Heart right ventricle (tissue), 16 donors: ENCODE data around the gene RCBTB2. TPM values are rescaled to one million over a fixed set of nuclear protein-coding genes. Genes with fewer than 3 reads are reported as not detected.

Source experiments
- ATAC-seq, 8 donors: fragments of 200-7000 bp; cut with Tn5 transposase; one replicate each; pipeline ENCODE4 v1.9.1; 2020; ENCODE audit warnings: mild to moderate bottlenecking in 8 of 8, moderate library complexity in 8 of 8, moderate number of reproducible peaks in 1 of 8
- DNase-seq, 2 donors: peaks; one replicate each; pipeline ENCODE4 v3.0.0-alpha.2; 2020
- H3K27ac ChIP-seq, 10 donors: fragments of 200-600 bp; sonication (generic) in 2 of 10; one replicate each; pipeline versions ENCODE4 v1.5.0 to v1.8.0; 2020 to 2022; ENCODE audit warnings: mild to moderate bottlenecking in 3 of 10
- H3K27me3 ChIP-seq, 7 donors: fragments of 200-600 bp; one replicate each; pipeline ENCODE4 v1.8.0; 2021 to 2022; ENCODE audit warnings: mild to moderate bottlenecking in 2 of 7
- H3K36me3 ChIP-seq, 9 donors: fragments of 200-600 bp; sonication (generic) in 1 of 9; one replicate each; pipeline versions ENCODE4 v1.5.0 to v1.8.0; 2020 to 2022; ENCODE audit warnings: mild to moderate bottlenecking in 2 of 9
- H3K4me1 ChIP-seq, 9 donors: fragments of 200-600 bp; sonication (generic) in 1 of 9; one replicate each; pipeline versions ENCODE4 v1.5.0 to v1.8.0; 2020 to 2022; ENCODE audit warnings: mild to moderate bottlenecking in 4 of 9
- H3K4me3 ChIP-seq, 10 donors: fragments of 200-600 bp; sonication (generic) in 2 of 10; one replicate each; pipeline versions ENCODE4 v1.5.0 to v1.8.0; 2020 to 2022; ENCODE audit warnings: mild to moderate bottlenecking in 7 of 10, moderate library complexity in 2 of 10
- H3K9me3 ChIP-seq, 11 donors: fragments of 200-600 bp in 10 of 11; sonication (generic) in 2 of 11; one replicate each; pipeline versions ENCODE4 v1.5.0 to v1.8.0; 2013 to 2022; ENCODE audit warnings: mild to moderate bottlenecking in 2 of 11, control low read depth in 1 of 11, moderate library complexity in 1 of 11
- WGBS, 2 donors: extraction: QIAGEN DNeasy Blood & Tissue Kit; methylation state at CpG; one replicate each; pipeline ENCODE4 v1.1.7; 2013; ENCODE audit warnings: inconsistent platforms in 1 of 2; 5-methylcytosine and 5-hydroxymethylcytosine counted together
- intact Hi-C, 10 donors: fragments of 100-400 bp; cut with DNase I; formaldehyde crosslinking; loops; one replicate each; pipeline versions ENCODE4 v1.11.1 to v1.14.2; 2022
- polyA plus RNA-seq, 2 donors: library from polyadenylated mRNA; stranded (reverse); fragments of 200-250 nt; gene quantifications; one replicate each; pipeline ENCODE4 v1.2.3, GENCODE V29; 2013
- total RNA-seq, 10 donors: library from RNA; stranded (reverse); fragmentation: NEBNext Ultra II Directional in 3 of 10; extraction: Animal tissue kit (Norgen Biotek cat#: 25700) in 3 of 10; gene quantifications; one replicate each; pipeline versions ENCODE4 v1.2.1 to v1.2.4, GENCODE V29; 2021 to 2023
- TF ChIP-seq, protein P1 (sequence below), 9 donors: fragments of 200-600 bp; sonication (generic) in 2 of 9; IDR thresholded peaks; one replicate each; pipeline versions ENCODE4 v1.5.0 to v1.8.0; 2021 to 2022; ENCODE audit warnings: antibody characterized with exemption in 9 of 9, mild to moderate bottlenecking in 5 of 9, moderate library complexity in 1 of 9
- donor health status: Arrhythmogenic right ventricular cardiomyopathy.
- donor health status: ischemic (EF 13 %, LVEDD 7.1; RV severe dilation, severe dysfunction).
- donor health status: healthy with polysubstance abuse.
- donor health status: DM: no; HTN: yes; CAD: no.
- donor health status: DM: no; HTN: no; CAD: no.
- donor health status: ischemic (EF 25% LVEDD 6.9; RV normal size, moderate dysfunction).
- donor health status: ischemic (EF 25% LVEDD 5.7; RV mildly dilated, moderate dysfunction).
- donor health status: healthy.
- donor health status: DM: yes; HTN: yes; CAD: no.
- donor health status: Ischemic cardiomyopathy.
- donor health status: ischemic (EF 35%, LVEDD 5.7; RV mildly dilated, moderate dysfunction).
- donor health status: nonischemic (EF 11% LVEDD 7.7; RV severe dilation, severe dysfunction).
- donor health status: DM: yes; HTN: yes; CAD: no.
- donor health status: PGD.
- donor health status: ischemic (EF 29% LVEDD 5.4; RV normal size, mild dysfunction).
- donor health status: nonischemic (EF 23%, LVEDD 6.1; RV moderate dilation, normal function).

The RCBTB2 gene
- total and polyA plus RNA-seq, 12 donors: 4.9 to 22.9 (median 12.2) TPM

- H3K9me3 ChIP-seq: no peaks in the 10 kb centered on the region
- intact Hi-C loops: loop anchor here in 6 of 10 donors (5.0 to 10.0 kb wide), 6 partner anchors 39 to 244 kb away; no protein-coding TSS in a partner anchor
Measured at GRCh38 chr13:48576448-48577010, 43.6 kb upstream of the RCBTB2 start.

GRCh38 chr13:48575031-48575430 is 42.2 kb upstream of the RCBTB2 start:
- TF ChIP-seq, protein P1, sequence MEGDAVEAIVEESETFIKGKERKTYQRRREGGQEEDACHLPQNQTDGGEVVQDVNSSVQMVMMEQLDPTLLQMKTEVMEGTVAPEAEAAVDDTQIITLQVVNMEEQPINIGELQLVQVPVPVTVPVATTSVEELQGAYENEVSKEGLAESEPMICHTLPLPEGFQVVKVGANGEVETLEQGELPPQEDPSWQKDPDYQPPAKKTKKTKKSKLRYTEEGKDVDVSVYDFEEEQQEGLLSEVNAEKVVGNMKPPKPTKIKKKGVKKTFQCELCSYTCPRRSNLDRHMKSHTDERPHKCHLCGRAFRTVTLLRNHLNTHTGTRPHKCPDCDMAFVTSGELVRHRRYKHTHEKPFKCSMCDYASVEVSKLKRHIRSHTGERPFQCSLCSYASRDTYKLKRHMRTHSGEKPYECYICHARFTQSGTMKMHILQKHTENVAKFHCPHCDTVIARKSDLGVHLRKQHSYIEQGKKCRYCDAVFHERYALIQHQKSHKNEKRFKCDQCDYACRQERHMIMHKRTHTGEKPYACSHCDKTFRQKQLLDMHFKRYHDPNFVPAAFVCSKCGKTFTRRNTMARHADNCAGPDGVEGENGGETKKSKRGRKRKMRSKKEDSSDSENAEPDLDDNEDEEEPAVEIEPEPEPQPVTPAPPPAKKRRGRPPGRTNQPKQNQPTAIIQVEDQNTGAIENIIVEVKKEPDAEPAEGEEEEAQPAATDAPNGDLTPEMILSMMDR (IDR thresholded peaks at IDR 0.05): no peak
- Histone ChIP-seq H3K4me3 (no peak overlapping the region), H3K4me1 (peaks cover 0 to 78% (median 50%) of the 10 kb centered on the region in 9 donors), H3K9me3 (no peaks in the 10 kb centered on the region), H3K36me3 (no peaks in the 10 kb centered on the region), H3K27ac (peak overlapping the region in 2 of 10 donors; percentile 88 to 92), H3K27me3 (no peaks in the 10 kb centered on the region)
- ATAC-seq: no peak
- DNase-seq: no peak
- 85 to 89% methylated on average over 5 of the region's 5 CpGs for WGBS, 2 donors
- intact Hi-C loops: loop anchor here in 6 of 10 donors (5.0 to 10.0 kb wide), 6 partner anchors 38 to 243 kb away; no protein-coding TSS in a partner anchor

More at GRCh38 chr13:48576448-48577010, 43.6 kb upstream of the RCBTB2 start:
- TF ChIP-seq, protein P1 (IDR thresholded peaks at IDR 0.05): no peak
- ATAC-seq (no peak), DNase-seq (no peak)
- H3K27ac ChIP-seq: no peak overlapping the region
- 89% methylated on average over 5 of the region's 5 CpGs for WGBS, 2 donors
- no peaks in the 10 kb centered on the region for H3K27me3 ChIP-seq
- H3K36me3 ChIP-seq: no peaks in the 10 kb centered on the region
- H3K4me1 ChIP-seq: peaks cover 0 to 72% (median 40%) of the 10 kb centered on the region in 9 donors
- H3K4me3 ChIP-seq: no peak overlapping the region

DNA sequence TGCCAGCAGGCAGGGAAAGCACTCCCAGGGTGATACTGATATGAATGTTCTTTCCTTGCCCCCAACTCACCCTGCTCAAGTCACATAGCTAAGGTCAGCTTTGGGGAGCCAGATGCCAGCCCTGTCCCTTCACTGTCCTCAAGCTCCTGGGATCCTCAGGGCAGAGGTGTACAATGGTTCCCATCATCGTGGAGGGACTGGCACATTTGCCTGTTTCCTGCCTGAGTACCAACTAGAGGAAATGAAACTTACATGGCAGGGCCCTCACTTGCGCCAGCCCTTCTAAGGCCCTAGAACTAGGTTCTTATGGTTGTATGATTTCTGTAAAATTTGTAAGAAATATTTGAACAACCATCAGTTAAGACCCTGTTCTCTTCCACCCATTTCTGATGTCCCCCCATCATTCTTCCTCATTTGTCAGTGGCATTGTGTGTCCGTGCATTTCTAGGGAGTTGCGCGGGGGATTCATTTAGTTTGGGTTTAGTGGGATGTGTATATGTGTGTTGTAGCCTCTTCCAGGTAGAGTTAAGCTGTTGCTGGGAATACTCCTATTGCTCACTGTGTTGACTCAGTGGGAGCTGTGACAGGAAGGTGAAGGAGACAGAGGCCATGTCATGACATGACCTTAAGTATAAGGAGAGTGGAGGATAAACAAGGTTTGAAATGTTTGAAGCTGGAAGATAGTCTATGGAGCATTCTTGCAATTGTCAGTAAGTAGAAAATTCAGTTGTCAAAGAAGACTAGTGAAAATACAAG is 41.3 kb upstream of the RCBTB2 start:
- H3K36me3 ChIP-seq: no peaks in the 10 kb centered on the region
- H3K27me3 ChIP-seq: no peaks in the 10 kb centered on the region
- no peak for ATAC-seq
- no peaks in the 10 kb centered on the region for H3K9me3 ChIP-seq
- TF ChIP-seq, protein P1 (IDR thresholded peaks at IDR 0.05): no peak
- peak overlapping the region in 9 of 10 donors; percentile 39 to 92 (median 82) for H3K27ac ChIP-seq
- 91 to 92% methylated on average over 5 of the region's 5 CpGs for WGBS, 2 donors
- no peak overlapping the region for H3K4me3 ChIP-seq
- intact Hi-C loops: loop anchor here in 6 of 10 donors (5.0 to 10.0 kb wide), 7 partner anchors 42 to 172 kb away; partner anchors contain the start of gene RCBTB2 (in 2 of the 6)
- peak in 1 of 2 donors; percentile 4 for DNase-seq
- H3K4me1 ChIP-seq: peaks cover 0 to 78% (median 51%) of the 10 kb centered on the region in 9 donors

GRCh38 chr13:48573213-48574007 is 40.5 kb upstream of the RCBTB2 start:
- no peaks in the 10 kb centered on the region for H3K27me3 ChIP-seq
- intact Hi-C loops: loop anchor here in 6 of 10 donors (5.0 to 10.0 kb wide), 7 partner anchors 41 to 171 kb away; partner anchors contain the start of gene RCBTB2 (in 2 of the 6)
- H3K4me3 ChIP-seq: no peak overlapping the region
- 49% methylated on average over 7 of the region's 7 CpGs for WGBS, 2 donors
- H3K36me3 ChIP-seq: no peaks in the 10 kb centered on the region
- H3K4me1 ChIP-seq: peaks cover 0 to 78% (median 58%) of the 10 kb centered on the region in 9 donors
- peak overlapping the region; percentile 31 to 92 (median 83) for H3K27ac ChIP-seq
- TF ChIP-seq, protein P1 (IDR thresholded peaks at IDR 0.05): no peak
- peak in 5 of 8 donors; percentile 18 to 54 (median 32) for ATAC-seq
- peak in 1 of 2 donors; percentile 11 for DNase-seq
- H3K9me3 ChIP-seq: no peaks in the 10 kb centered on the region
